Central memory CD8-positive, alpha-beta T cell (primary cell): ENCODE data around the gene GPR42.
A peak's percentile ranks its signal among the peaks of the same experiment; 100 is the strongest.
"Not testable (repeated sequence)": the region's sequence is repeated elsewhere in the genome, so short reads cannot be mapped to it uniquely, and the experiment has no call there.

Source experiments
- ATAC-seq: fragments of 150-1000 bp; cut with Tn5 transposase; replicated peaks from 2 replicates; pipeline ENCODE4 v1.10.0; 2022; ENCODE audit warnings: mild to moderate bottlenecking, moderate FRiP score, moderate number of reproducible peaks; ENCODE audit not compliant: poor library complexity, severe bottlenecking; ENCODE audit errors: extremely low read depth
- DNase-seq, 2 donors: peaks; one replicate each; pipeline ENCODE4 v3.0.0; 2021; ENCODE audit warnings: low spot score in 2 of 2
- H3K27ac Mint-ChIP-seq: one replicate; pipeline ENCODE4 v1.8.0; 2022; ENCODE audit warnings: low read depth, mild to moderate bottlenecking, moderate library complexity, mixed read lengths
- H3K27me3 Mint-ChIP-seq: one replicate; pipeline ENCODE4 v1.8.0; 2022; ENCODE audit warnings: mixed read lengths
- H3K36me3 Mint-ChIP-seq: one replicate; pipeline ENCODE4 v1.8.0; 2022; ENCODE audit warnings: mild to moderate bottlenecking, moderate library complexity, mixed read lengths; ENCODE audit not compliant: insufficient read depth
- H3K4me1 Mint-ChIP-seq: one replicate; pipeline ENCODE4 v1.8.0; 2022; ENCODE audit warnings: mixed read lengths
- H3K4me3 Mint-ChIP-seq: one replicate; pipeline ENCODE4 v1.8.0; 2022; ENCODE audit warnings: mild to moderate bottlenecking, moderate library complexity, mixed read lengths
- H3K9me3 Mint-ChIP-seq: one replicate; pipeline ENCODE4 v1.8.0; 2022; ENCODE audit warnings: mixed read lengths

The GPR42 gene

GRCh38 chr19:35348911-35349611 lies 21.8 kb upstream of the GPR42 start:
- H3K27me3 Mint-ChIP-seq = peaks cover 31% of the 10 kb centered on the region
- H3K27ac Mint-ChIP-seq = no peak overlapping the region
- no peak for ATAC-seq
- no peak overlapping the region for H3K4me3 Mint-ChIP-seq
- H3K9me3 Mint-ChIP-seq = no peaks in the 10 kb centered on the region
- H3K36me3 Mint-ChIP-seq = peaks cover 8% of the 10 kb centered on the region
- DNase-seq = no peak
- peaks cover 25% of the 10 kb centered on the region for H3K4me1 Mint-ChIP-seq

GRCh38 chr19:35349614-35350521 lies 21.0 kb upstream of the GPR42 start:
- ATAC-seq (no peak), DNase-seq (no peak)
- H3K4me3 Mint-ChIP-seq = no peak overlapping the region
- peaks cover 25% of the 10 kb centered on the region for H3K4me1 Mint-ChIP-seq
- H3K27ac Mint-ChIP-seq = no peak overlapping the region
- peaks cover 31% of the 10 kb centered on the region for H3K27me3 Mint-ChIP-seq
- no peaks in the 10 kb centered on the region for H3K9me3 Mint-ChIP-seq
- H3K36me3 Mint-ChIP-seq = peaks cover 8% of the 10 kb centered on the region

GRCh38 chr19:35350591-35350990 lies 20.3 kb upstream of the GPR42 start:
- Mint-ChIP-seq H3K4me3 (no peak overlapping the region), H3K27ac (peak overlapping the region; percentile 10), H3K4me1 (peaks cover 25% of the 10 kb centered on the region), H3K27me3 (peaks cover 27% of the 10 kb centered on the region), H3K36me3 (peaks cover 8% of the 10 kb centered on the region), H3K9me3 (no peaks in the 10 kb centered on the region)
- DNase-seq = no peak
- no peak for ATAC-seq

- Mint-ChIP-seq H3K4me3 (no peak overlapping the region), H3K27ac (peak overlapping the region; percentile 10), H3K4me1 (peaks cover 22% of the 10 kb centered on the region), H3K27me3 (peaks cover 17% of the 10 kb centered on the region), H3K9me3 (no peaks in the 10 kb centered on the region), H3K36me3 (peaks cover 6% of the 10 kb centered on the region)
- no peak for ATAC-seq
- no peak for DNase-seq
Observed at GRCh38 chr19:35351411-35352176, 19.3 kb upstream of the GPR42 start.

GRCh38 chr19:35352177-35352447 lies 18.8 kb upstream of the GPR42 start:
- ATAC-seq (no peak), DNase-seq (no peak)
- Mint-ChIP-seq H3K9me3 (no peaks in the 10 kb centered on the region), H3K27ac (no peak overlapping the region), H3K4me1 (peaks cover 17% of the 10 kb centered on the region), H3K27me3 (peaks cover 12% of the 10 kb centered on the region), H3K4me3 (no peak overlapping the region), H3K36me3 (peaks cover 2% of the 10 kb centered on the region)

GRCh38 chr19:35352448-35353304 lies 18.2 kb upstream of the GPR42 start:
- no peak overlapping the region for H3K27ac Mint-ChIP-seq
- peaks cover 11% of the 10 kb centered on the region for H3K4me1 Mint-ChIP-seq
- H3K9me3 Mint-ChIP-seq = no peaks in the 10 kb centered on the region
- H3K4me3 Mint-ChIP-seq = no peak overlapping the region
- DNase-seq (peak; percentile 53 to 55), ATAC-seq (peak; percentile 49)
- H3K36me3 Mint-ChIP-seq = peaks cover 2% of the 10 kb centered on the region
- peaks cover 9% of the 10 kb centered on the region for H3K27me3 Mint-ChIP-seq

- no peak for ATAC-seq
- no peak overlapping the region for H3K4me3 Mint-ChIP-seq
- H3K27me3 Mint-ChIP-seq = peaks cover 13% of the 10 kb centered on the region
- H3K9me3 Mint-ChIP-seq = no peaks in the 10 kb centered on the region
- peaks cover 13% of the 10 kb centered on the region for H3K4me1 Mint-ChIP-seq
- peaks cover 2% of the 10 kb centered on the region for H3K36me3 Mint-ChIP-seq
- H3K27ac Mint-ChIP-seq = no peak overlapping the region
- DNase-seq = no peak
Observed at GRCh38 chr19:35353635-35354034, 17.2 kb upstream of the GPR42 start.

GRCh38 chr19:35354898-35355297 lies 16.0 kb upstream of the GPR42 start:
- no peak overlapping the region for H3K4me3 Mint-ChIP-seq
- DNase-seq = no peak
- peak; percentile 63 for ATAC-seq

GRCh38 chr19:35355791-35356460 lies 14.9 kb upstream of the GPR42 start:
- Mint-ChIP-seq H3K4me3 (no peak overlapping the region), H3K36me3 (no peaks in the 10 kb centered on the region), H3K4me1 (peaks cover 13% of the 10 kb centered on the region), H3K27me3 (peaks cover 14% of the 10 kb centered on the region), H3K9me3 (no peaks in the 10 kb centered on the region), H3K27ac (peak overlapping the region; percentile 82)
- DNase-seq (no peak), ATAC-seq (no peak)

More at GRCh38 chr19:35354898-35355297, 16.0 kb upstream of the GPR42 start:
- peaks cover 13% of the 10 kb centered on the region for H3K4me1 Mint-ChIP-seq
- H3K27me3 Mint-ChIP-seq = peaks cover 13% of the 10 kb centered on the region
- no peak overlapping the region for H3K27ac Mint-ChIP-seq
- H3K9me3 Mint-ChIP-seq = no peaks in the 10 kb centered on the region
- H3K36me3 Mint-ChIP-seq = peaks cover 2% of the 10 kb centered on the region

GRCh38 chr19:35357867-35358573 lies 12.8 kb upstream of the GPR42 start, which contains the start of gene FFAR3:
FFAR3 (plus strand) TSS chr19:35358460; CDS start chr19:35358891, 431 bp downstream.
- Mint-ChIP-seq H3K4me1 (peaks cover 14% of the 10 kb centered on the region), H3K27ac (no peak within 1 kb of the TSS), H3K4me3 (no peak within 1 kb of the TSS), H3K36me3 (peaks cover 2% of the 10 kb centered on the region), H3K27me3 (peaks cover 35% of the 10 kb centered on the region), H3K9me3 (no peaks in the 10 kb centered on the region)
- DNase-seq (no peak), ATAC-seq (no peak)

GRCh38 chr19:35358834-35359233 lies 12.0 kb upstream of the GPR42 start:
- H3K4me3 Mint-ChIP-seq, ATAC-seq: not testable (repeated sequence)

More at GRCh38 chr19:35358834-35359233, 12.0 kb upstream of the GPR42 start:
- H3K36me3 Mint-ChIP-seq, H3K9me3 Mint-ChIP-seq, H3K27ac Mint-ChIP-seq, DNase-seq: not testable (repeated sequence)
- Mint-ChIP-seq H3K4me1 (peaks cover 13% of the 10 kb centered on the region), H3K27me3 (peaks cover 43% of the 10 kb centered on the region)
